Measurements from ENCODE around the gene ZNF213. TPM values are rescaled to one million over a fixed set of nuclear protein-coding genes. Genes with fewer than 3 reads are reported as not detected.

The ZNF213 gene
- total RNA-seq, 1 experiment from 2014 or later = 12.3 TPM

- ATAC-seq = no peak
- Histone ChIP-seq H3K27me3 (ENCODE audit: control insufficient read depth, insufficient read depth, low read length) (no peaks in the 10 kb centered on the region), H3K27ac (ENCODE audit: low read length) (no peak overlapping the region), H3K36me3 (ENCODE audit: control insufficient read depth, insufficient read depth, low read length) (peaks cover 2% of the 10 kb centered on the region; the same call in 1 of the 2 replicates), H3K4me1 (ENCODE audit: control insufficient read depth, insufficient read depth, low read length) (peaks cover 10% of the 10 kb centered on the region; the same call in 1 of the 2 replicates), H3K9me3 (ENCODE audit: control insufficient read depth, insufficient read depth, low read depth, low read length) (no peaks in the 10 kb centered on the region), H3K4me3 (ENCODE audit: low read depth in 2 of 2, low read length in 2 of 2) (no peak overlapping the region)
- ChIA-PET POLR2A (interaction anchor here (0.8 kb wide), 1 partner anchor 12 kb away, joined by 4 read pairs; the partner anchor contains the start of gene ZNF213), CTCF (interaction anchor here (0.8 kb wide), 1 partner anchor 18 kb away, joined by 7 read pairs; no protein-coding TSS in a partner anchor)
- no TSS peak for BruUV-seq (replicated peaks)
- in situ Hi-C loops (cut with HindIII; ENCODE audit: low pct_unique_long_range_greater_than_20kb, low sequenced_read_pairs) = no loop called here
- TF ChIP-seq REST (IDR thresholded peaks at IDR 0.05; ENCODE audit: insufficient read depth in 1 of 2, low read depth in 2 of 2, low read length in 1 of 2) = no peak
- TF ChIP-seq SIN3A (IDR thresholded peaks at IDR 0.05; ENCODE audit: borderline replicate concordance, insufficient read depth, low read depth, low read length) = no peak
- no peak for TF ChIP-seq POLR2AphosphoS5 (IDR thresholded peaks at IDR 0.05; ENCODE audit: low read depth, low read length)
- TF ChIP-seq TCF7L2 (IDR thresholded peaks at IDR 0.05; ENCODE audit: low read depth, low read length) = no peak
- intact Hi-C loops (cut with micrococcal nuclease; ENCODE audit: unreplicated experiment) = no loop called here
- DNase-seq (ENCODE audit: low read depth, low spot score) = no peak
Measured at GRCh38 chr16:3147046-3147756, 12.4 kb downstream of the ZNF213 start.

DNA sequence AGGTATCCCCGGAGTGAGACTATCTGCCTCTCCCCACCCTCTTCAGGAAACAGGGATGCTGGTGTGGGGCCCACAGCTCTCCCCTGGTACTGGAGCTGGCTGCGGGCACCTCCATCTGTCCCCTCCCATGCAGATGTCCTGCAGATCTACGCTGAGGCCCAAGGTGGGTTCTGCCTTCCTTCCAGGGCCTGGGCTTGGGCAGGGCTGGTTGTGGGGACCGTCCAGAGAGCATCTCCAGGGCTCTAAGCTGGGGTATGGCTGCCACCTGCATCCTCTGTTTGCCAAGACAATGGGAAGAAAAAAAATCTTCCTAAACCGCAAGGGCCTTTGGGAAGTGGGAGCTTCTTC, 12.9 kb downstream of the ZNF213 start:
- POLR2A ChIA-PET = interaction anchor here (0.5 to 0.8 kb wide), 2 partner anchors 13 to 14 kb away, joined by 3 to 4 read pairs; partner anchors contain the start of gene ZNF213
- in situ Hi-C loops (cut with HindIII; ENCODE audit: low pct_unique_long_range_greater_than_20kb, low sequenced_read_pairs) (no loop called here), intact Hi-C loops (cut with micrococcal nuclease; ENCODE audit: unreplicated experiment) (no loop called here)

More for the DNA sequence above, 12.9 kb downstream of the ZNF213 start:
- no peak overlapping the region for H3K4me3 ChIP-seq (ENCODE audit: low read depth in 2 of 2, low read length in 2 of 2)
- no peak for ATAC-seq
- no peak overlapping the region for H3K27ac ChIP-seq (ENCODE audit: low read length)
- no peak for DNase-seq (ENCODE audit: low read depth, low spot score)
- peaks cover 2% of the 10 kb centered on the region; the same call in 1 of the 2 replicates for H3K36me3 ChIP-seq (ENCODE audit: control insufficient read depth, insufficient read depth, low read length)
- CTCF ChIA-PET = interaction anchor here (0.8 kb wide), 2 partner anchors 9 to 18 kb away, joined by 4 to 7 read pairs; no protein-coding TSS in a partner anchor
- H3K4me1 ChIP-seq (ENCODE audit: control insufficient read depth, insufficient read depth, low read length) = peaks cover 10% of the 10 kb centered on the region; the same call in 1 of the 2 replicates
- H3K27me3 ChIP-seq (ENCODE audit: control insufficient read depth, insufficient read depth, low read length) = no peaks in the 10 kb centered on the region
- H3K9me3 ChIP-seq (ENCODE audit: control insufficient read depth, insufficient read depth, low read depth, low read length) = no peaks in the 10 kb centered on the region
- no peak for TF ChIP-seq SIN3A (IDR thresholded peaks at IDR 0.05; ENCODE audit: borderline replicate concordance, insufficient read depth, low read depth, low read length)
- TF ChIP-seq, protein P1, sequence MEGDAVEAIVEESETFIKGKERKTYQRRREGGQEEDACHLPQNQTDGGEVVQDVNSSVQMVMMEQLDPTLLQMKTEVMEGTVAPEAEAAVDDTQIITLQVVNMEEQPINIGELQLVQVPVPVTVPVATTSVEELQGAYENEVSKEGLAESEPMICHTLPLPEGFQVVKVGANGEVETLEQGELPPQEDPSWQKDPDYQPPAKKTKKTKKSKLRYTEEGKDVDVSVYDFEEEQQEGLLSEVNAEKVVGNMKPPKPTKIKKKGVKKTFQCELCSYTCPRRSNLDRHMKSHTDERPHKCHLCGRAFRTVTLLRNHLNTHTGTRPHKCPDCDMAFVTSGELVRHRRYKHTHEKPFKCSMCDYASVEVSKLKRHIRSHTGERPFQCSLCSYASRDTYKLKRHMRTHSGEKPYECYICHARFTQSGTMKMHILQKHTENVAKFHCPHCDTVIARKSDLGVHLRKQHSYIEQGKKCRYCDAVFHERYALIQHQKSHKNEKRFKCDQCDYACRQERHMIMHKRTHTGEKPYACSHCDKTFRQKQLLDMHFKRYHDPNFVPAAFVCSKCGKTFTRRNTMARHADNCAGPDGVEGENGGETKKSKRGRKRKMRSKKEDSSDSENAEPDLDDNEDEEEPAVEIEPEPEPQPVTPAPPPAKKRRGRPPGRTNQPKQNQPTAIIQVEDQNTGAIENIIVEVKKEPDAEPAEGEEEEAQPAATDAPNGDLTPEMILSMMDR (IDR thresholded peaks at IDR 0.05) = no peak
- no peak for TF ChIP-seq REST (IDR thresholded peaks at IDR 0.05; ENCODE audit: insufficient read depth in 1 of 2, low read depth in 2 of 2, low read length in 1 of 2)
- no TSS peak for BruUV-seq (replicated peaks)

All from Panc1 (cell line).